Measurements from ENCODE around the gene SHISA3.

DNA sequence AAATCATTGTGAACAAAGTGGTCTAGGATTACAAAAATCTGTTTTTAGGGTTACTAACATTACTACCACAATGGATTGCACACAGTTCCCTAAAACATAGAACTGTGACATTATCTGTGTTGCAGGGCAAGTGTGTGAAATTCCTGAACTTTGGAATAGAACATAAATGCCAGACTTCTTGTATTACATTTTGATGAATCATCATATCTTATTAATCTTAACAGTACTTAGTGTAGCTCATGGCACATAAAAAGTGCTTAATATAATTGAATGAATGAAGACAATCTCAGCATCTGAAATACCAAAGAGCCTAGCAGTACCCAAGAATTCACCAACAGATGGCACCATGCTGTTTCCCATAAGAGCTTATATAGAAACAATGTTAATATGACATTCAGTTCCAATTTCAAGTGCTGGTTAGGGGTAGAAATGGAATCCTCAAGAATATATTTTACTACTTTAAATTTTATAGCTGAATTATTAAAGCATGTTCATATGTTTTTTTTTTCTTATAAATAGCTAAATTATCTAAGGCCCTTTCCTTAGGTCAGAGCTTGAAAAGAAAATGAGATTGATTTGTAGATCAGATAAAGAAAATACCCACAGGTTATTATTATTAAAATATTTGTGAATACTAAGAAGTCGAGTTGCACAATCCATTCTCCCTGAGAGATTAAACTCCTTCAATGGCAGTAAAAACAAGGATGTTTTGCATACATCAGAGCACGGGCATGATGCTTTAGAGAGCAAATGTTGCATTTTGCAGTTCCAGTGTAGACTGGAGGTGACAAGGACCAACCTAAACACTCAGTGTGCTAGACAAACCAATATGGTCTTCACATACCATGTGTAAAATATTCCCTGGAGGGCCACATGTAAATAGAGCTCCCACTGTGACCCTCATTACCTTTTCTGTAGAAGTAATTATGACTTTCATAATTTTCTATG, 25.7 kb upstream of the SHISA3 start:
- TF ChIP-seq, protein P1, sequence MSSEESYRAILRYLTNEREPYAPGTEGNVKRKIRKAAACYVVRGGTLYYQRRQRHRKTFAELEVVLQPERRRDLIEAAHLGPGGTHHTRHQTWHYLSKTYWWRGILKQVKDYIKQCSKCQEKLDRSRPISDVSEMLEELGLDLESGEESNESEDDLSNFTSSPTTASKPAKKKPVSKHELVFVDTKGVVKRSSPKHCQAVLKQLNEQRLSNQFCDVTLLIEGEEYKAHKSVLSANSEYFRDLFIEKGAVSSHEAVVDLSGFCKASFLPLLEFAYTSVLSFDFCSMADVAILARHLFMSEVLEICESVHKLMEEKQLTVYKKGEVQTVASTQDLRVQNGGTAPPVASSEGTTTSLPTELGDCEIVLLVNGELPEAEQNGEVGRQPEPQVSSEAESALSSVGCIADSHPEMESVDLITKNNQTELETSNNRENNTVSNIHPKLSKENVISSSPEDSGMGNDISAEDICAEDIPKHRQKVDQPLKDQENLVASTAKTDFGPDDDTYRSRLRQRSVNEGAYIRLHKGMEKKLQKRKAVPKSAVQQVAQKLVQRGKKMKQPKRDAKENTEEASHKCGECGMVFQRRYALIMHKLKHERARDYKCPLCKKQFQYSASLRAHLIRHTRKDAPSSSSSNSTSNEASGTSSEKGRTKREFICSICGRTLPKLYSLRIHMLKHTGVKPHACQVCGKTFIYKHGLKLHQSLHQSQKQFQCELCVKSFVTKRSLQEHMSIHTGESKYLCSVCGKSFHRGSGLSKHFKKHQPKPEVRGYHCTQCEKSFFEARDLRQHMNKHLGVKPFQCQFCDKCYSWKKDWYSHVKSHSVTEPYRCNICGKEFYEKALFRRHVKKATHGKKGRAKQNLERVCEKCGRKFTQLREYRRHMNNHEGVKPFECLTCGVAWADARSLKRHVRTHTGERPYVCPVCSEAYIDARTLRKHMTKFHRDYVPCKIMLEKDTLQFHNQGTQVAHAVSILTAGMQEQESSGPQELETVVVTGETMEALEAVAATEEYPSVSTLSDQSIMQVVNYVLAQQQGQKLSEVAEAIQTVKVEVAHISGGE (tag by site-specific recombination; conservative IDR thresholded peaks at IDR 0.05; ENCODE audit: low read depth): no peak
- TF ChIP-seq ZNF292 (tag by site-specific recombination; IDR thresholded peaks at IDR 0.05; ENCODE audit: borderline replicate concordance, low read depth): no peak
- TF ChIP-seq, protein P2, sequence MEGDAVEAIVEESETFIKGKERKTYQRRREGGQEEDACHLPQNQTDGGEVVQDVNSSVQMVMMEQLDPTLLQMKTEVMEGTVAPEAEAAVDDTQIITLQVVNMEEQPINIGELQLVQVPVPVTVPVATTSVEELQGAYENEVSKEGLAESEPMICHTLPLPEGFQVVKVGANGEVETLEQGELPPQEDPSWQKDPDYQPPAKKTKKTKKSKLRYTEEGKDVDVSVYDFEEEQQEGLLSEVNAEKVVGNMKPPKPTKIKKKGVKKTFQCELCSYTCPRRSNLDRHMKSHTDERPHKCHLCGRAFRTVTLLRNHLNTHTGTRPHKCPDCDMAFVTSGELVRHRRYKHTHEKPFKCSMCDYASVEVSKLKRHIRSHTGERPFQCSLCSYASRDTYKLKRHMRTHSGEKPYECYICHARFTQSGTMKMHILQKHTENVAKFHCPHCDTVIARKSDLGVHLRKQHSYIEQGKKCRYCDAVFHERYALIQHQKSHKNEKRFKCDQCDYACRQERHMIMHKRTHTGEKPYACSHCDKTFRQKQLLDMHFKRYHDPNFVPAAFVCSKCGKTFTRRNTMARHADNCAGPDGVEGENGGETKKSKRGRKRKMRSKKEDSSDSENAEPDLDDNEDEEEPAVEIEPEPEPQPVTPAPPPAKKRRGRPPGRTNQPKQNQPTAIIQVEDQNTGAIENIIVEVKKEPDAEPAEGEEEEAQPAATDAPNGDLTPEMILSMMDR (tag by site-specific recombination; IDR thresholded peaks at IDR 0.05): 0 out of 2 replicates have a peak, but pooled peaks have one; percentile 22
- no peak for TF ChIP-seq ZNF571 (tag by site-specific recombination; IDR thresholded peaks at IDR 0.05)
- TF ChIP-seq, protein P3, sequence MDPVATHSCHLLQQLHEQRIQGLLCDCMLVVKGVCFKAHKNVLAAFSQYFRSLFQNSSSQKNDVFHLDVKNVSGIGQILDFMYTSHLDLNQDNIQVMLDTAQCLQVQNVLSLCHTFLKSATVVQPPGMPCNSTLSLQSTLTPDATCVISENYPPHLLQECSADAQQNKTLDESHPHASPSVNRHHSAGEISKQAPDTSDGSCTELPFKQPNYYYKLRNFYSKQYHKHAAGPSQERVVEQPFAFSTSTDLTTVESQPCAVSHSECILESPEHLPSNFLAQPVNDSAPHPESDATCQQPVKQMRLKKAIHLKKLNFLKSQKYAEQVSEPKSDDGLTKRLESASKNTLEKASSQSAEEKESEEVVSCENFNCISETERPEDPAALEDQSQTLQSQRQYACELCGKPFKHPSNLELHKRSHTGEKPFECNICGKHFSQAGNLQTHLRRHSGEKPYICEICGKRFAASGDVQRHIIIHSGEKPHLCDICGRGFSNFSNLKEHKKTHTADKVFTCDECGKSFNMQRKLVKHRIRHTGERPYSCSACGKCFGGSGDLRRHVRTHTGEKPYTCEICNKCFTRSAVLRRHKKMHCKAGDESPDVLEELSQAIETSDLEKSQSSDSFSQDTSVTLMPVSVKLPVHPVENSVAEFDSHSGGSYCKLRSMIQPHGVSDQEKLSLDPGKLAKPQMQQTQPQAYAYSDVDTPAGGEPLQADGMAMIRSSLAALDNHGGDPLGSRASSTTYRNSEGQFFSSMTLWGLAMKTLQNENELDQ (tag by site-specific recombination; IDR thresholded peaks at IDR 0.05; ENCODE audit: low read depth): no peak
- TF ChIP-seq ZNF610 (tag by site-specific recombination; IDR thresholded peaks at IDR 0.05; ENCODE audit: borderline replicate concordance): no peak
- no peak for TF ChIP-seq ZNF48 (tag by site-specific recombination; IDR thresholded peaks at IDR 0.05)
- TF ChIP-seq, protein P4, sequence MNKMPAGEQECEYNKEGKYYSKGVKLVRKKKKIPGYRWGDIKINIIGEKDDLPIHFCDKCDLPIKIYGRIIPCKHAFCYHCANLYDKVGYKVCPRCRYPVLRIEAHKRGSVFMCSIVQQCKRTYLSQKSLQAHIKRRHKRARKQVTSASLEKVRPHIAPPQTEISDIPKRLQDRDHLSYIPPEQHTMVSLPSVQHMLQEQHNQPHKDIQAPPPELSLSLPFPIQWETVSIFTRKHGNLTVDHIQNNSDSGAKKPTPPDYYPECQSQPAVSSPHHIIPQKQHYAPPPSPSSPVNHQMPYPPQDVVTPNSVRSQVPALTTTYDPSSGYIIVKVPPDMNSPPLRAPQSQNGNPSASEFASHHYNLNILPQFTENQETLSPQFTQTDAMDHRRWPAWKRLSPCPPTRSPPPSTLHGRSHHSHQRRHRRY (tag by site-specific recombination; IDR thresholded peaks at IDR 0.05): no peak
- TF ChIP-seq, protein P5, sequence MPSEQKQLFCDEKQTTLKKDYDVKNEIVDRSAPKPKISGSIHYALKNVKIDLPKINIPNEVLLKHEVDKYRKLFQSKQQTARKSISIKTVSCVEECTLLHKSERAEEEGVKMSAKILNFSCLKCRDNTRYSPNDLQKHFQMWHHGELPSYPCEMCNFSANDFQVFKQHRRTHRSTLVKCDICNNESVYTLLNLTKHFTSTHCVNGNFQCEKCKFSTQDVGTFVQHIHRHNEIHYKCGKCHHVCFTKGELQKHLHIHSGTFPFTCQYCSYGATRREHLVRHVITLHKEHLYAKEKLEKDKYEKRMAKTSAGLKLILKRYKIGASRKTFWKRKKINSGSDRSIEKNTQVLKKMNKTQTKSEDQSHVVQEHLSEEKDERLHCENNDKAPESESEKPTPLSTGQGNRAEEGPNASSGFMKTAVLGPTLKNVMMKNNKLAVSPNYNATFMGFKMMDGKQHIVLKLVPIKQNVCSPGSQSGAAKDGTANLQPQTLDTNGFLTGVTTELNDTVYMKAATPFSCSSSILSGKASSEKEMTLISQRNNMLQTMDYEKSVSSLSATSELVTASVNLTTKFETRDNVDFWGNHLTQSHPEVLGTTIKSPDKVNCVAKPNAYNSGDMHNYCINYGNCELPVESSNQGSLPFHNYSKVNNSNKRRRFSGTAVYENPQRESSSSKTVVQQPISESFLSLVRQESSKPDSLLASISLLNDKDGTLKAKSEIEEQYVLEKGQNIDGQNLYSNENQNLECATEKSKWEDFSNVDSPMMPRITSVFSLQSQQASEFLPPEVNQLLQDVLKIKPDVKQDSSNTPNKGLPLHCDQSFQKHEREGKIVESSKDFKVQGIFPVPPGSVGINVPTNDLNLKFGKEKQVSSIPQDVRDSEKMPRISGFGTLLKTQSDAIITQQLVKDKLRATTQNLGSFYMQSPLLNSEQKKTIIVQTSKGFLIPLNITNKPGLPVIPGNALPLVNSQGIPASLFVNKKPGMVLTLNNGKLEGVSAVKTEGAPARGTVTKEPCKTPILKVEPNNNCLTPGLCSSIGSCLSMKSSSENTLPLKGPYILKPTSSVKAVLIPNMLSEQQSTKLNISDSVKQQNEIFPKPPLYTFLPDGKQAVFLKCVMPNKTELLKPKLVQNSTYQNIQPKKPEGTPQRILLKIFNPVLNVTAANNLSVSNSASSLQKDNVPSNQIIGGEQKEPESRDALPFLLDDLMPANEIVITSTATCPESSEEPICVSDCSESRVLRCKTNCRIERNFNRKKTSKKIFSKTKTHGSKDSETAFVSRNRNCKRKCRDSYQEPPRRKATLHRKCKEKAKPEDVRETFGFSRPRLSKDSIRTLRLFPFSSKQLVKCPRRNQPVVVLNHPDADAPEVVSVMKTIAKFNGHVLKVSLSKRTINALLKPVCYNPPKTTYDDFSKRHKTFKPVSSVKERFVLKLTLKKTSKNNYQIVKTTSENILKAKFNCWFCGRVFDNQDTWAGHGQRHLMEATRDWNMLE (tag by site-specific recombination; conservative IDR thresholded peaks at IDR 0.05; ENCODE audit: low read depth): no peak
